Measurements from ENCODE around the gene ADRA2B. TPM values are rescaled to one million over a fixed set of nuclear protein-coding genes. Genes with fewer than 3 reads are reported as not detected.

The ADRA2B gene
- total RNA-seq, 1 experiment from 2014 or later, result not detected

DNA sequence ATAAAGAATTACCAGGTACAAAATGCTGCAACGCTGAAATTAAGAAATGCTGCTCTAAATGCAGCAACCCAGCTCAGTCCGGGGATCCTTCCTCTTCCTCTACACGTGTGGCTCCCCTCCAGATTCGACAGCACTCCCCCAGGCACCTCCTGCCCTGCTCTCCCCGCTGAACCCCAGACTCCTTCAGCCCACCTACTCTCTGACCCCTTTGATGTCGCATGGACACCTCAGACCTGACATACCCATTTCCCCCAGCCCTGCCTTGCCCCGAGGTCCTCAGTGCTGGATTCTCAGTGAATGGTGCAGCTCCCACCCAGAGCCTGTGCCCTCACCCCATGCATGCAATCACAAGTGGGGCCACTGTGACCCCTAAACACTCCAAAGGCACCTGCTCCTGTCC is 4.6 kb upstream of the ADRA2B start:
- Mint-ChIP-seq H3K27ac (ENCODE audit: unreplicated experiment) (no peak overlapping the region), H3K27me3 (ENCODE audit: unreplicated experiment) (peaks cover 80% of the 10 kb centered on the region), H3K4me1 (ENCODE audit: low read depth, unreplicated experiment) (no peaks in the 10 kb centered on the region), H3K36me3 (ENCODE audit: insufficient read depth, unreplicated experiment) (peaks cover 7% of the 10 kb centered on the region), H3K4me3 (ENCODE audit: low read depth, unreplicated experiment) (no peak overlapping the region), H3K9me3 (ENCODE audit: low read depth, unreplicated experiment) (no peaks in the 10 kb centered on the region)
- intact Hi-C loops (cut with micrococcal nuclease; ENCODE audit: unreplicated experiment), result no loop called here
- CTCF ChIA-PET, result no interaction called here
- no peak for DNase-seq
- BruUV-seq (replicated peaks), result no TSS peak
- TF ChIP-seq, protein P1, sequence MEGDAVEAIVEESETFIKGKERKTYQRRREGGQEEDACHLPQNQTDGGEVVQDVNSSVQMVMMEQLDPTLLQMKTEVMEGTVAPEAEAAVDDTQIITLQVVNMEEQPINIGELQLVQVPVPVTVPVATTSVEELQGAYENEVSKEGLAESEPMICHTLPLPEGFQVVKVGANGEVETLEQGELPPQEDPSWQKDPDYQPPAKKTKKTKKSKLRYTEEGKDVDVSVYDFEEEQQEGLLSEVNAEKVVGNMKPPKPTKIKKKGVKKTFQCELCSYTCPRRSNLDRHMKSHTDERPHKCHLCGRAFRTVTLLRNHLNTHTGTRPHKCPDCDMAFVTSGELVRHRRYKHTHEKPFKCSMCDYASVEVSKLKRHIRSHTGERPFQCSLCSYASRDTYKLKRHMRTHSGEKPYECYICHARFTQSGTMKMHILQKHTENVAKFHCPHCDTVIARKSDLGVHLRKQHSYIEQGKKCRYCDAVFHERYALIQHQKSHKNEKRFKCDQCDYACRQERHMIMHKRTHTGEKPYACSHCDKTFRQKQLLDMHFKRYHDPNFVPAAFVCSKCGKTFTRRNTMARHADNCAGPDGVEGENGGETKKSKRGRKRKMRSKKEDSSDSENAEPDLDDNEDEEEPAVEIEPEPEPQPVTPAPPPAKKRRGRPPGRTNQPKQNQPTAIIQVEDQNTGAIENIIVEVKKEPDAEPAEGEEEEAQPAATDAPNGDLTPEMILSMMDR (IDR thresholded peaks at IDR 0.05; ENCODE audit: unreplicated experiment), result no peak

DNA sequence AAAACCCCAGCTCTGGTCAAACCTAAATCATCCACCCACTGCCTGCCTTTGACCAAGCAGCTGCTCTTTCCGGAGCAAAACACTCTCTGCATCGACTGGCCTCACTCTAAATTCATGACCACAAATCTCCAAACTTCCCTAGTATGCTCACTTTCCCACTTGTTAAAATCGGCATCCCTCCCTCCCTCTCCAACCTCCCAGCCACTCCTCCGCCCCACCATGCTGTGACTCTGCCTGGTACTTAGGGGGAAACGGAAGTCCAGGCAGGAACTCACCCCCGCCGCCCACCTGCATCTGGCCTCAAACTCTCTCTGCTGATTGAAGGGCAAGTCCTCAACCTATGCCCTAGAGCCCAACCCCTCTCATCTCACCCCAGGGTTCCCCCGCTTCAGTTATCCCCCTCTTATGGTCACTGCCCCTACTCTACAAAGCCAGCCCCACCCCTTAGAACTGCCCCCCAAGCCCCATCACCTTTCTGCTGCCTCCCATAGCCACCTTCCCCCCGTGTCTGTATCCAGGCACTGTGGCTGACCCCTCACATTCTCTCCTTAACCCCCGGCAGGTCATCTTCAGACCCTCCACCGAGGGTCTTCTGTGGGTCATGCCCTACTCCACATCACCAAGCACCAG is 3.8 kb upstream of the ADRA2B start:
- H3K4me3 Mint-ChIP-seq (ENCODE audit: low read depth, unreplicated experiment), result no peak overlapping the region
- CTCF ChIA-PET, result no interaction called here
- no TSS peak for BruUV-seq (replicated peaks)
- intact Hi-C loops (cut with micrococcal nuclease; ENCODE audit: unreplicated experiment), result no loop called here
- H3K27me3 Mint-ChIP-seq (ENCODE audit: unreplicated experiment), result peaks cover 80% of the 10 kb centered on the region
- no peak overlapping the region for H3K27ac Mint-ChIP-seq (ENCODE audit: unreplicated experiment)
- H3K4me1 Mint-ChIP-seq (ENCODE audit: low read depth, unreplicated experiment), result no peaks in the 10 kb centered on the region
- peaks cover 14% of the 10 kb centered on the region for H3K36me3 Mint-ChIP-seq (ENCODE audit: insufficient read depth, unreplicated experiment)
- TF ChIP-seq, protein P1 (IDR thresholded peaks at IDR 0.05; ENCODE audit: unreplicated experiment), result no peak
- no peaks in the 10 kb centered on the region for H3K9me3 Mint-ChIP-seq (ENCODE audit: low read depth, unreplicated experiment)
- DNase-seq, result no peak

DNA sequence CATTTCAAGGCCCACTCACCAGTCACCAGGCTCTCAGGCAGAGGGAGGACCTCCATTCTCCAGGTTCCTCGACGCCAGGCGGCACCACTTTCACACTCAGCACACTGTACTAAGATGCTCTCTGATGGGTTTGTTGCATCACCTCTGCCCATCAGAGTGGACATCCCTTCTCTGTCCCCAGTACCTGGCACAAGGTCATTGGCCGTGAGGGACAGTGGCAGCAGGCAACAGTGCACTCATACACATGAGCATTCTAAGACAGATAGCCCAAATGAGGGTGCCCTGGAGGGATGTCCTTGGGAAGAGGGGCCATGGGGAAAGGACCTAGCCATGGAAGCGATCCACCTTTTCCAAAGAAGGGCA is 3.0 kb upstream of the ADRA2B start:
- Mint-ChIP-seq H3K27ac (ENCODE audit: unreplicated experiment) (no peak overlapping the region), H3K36me3 (ENCODE audit: insufficient read depth, unreplicated experiment) (peaks cover 16% of the 10 kb centered on the region), H3K4me3 (ENCODE audit: low read depth, unreplicated experiment) (no peak overlapping the region), H3K4me1 (ENCODE audit: low read depth, unreplicated experiment) (no peaks in the 10 kb centered on the region), H3K9me3 (ENCODE audit: low read depth, unreplicated experiment) (no peaks in the 10 kb centered on the region), H3K27me3 (ENCODE audit: unreplicated experiment) (peaks cover 80% of the 10 kb centered on the region)
- intact Hi-C loops (cut with micrococcal nuclease; ENCODE audit: unreplicated experiment), result no loop called here
- DNase-seq, result no peak
- CTCF ChIA-PET, result no interaction called here
- TF ChIP-seq, protein P1 (IDR thresholded peaks at IDR 0.05; ENCODE audit: unreplicated experiment), result no peak
- BruUV-seq (replicated peaks), result no TSS peak

DNA sequence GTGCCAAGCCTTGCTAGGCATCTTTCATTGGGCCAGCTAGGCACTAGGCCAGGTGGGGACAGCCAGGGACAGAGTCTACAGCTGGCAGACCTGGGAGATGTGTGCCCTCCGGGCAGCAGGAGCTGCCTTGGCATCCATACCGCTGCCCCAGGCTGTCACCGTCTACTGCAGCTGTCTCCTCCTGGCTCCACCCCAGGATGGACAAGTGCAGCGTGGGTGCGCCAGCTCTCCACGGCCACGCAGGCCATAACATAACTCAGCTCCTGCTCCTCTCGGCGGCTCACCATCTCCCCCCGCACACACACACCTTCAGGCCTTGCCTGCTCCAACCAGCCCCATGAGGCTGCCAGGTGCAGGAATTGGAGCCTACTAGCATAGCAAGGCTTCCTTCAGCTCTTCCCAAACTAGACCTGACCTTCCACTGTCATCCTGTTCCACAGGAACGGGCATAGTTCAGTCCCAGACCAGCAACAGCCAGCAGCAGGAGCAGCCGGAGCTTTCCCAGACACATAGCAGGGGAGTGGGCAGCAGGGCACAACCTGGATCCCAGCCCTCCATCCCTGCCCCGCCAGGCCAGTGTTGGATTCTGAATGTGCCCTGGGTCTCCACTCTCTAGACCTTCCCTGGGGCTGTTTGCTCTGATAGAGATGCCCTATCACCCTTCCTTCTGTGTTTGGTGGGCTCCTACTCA is 2.5 kb upstream of the ADRA2B start:
- Mint-ChIP-seq H3K27ac (ENCODE audit: unreplicated experiment) (no peak overlapping the region), H3K36me3 (ENCODE audit: insufficient read depth, unreplicated experiment) (peaks cover 16% of the 10 kb centered on the region), H3K4me3 (ENCODE audit: low read depth, unreplicated experiment) (no peak overlapping the region), H3K4me1 (ENCODE audit: low read depth, unreplicated experiment) (no peaks in the 10 kb centered on the region), H3K27me3 (ENCODE audit: unreplicated experiment) (peaks cover 81% of the 10 kb centered on the region), H3K9me3 (ENCODE audit: low read depth, unreplicated experiment) (no peaks in the 10 kb centered on the region)
- BruUV-seq (replicated peaks), result no TSS peak
- intact Hi-C loops (cut with micrococcal nuclease; ENCODE audit: unreplicated experiment), result no loop called here
- TF ChIP-seq, protein P1 (IDR thresholded peaks at IDR 0.05; ENCODE audit: unreplicated experiment), result no peak
- no peak for DNase-seq
- CTCF ChIA-PET, result interaction anchor here (2.2 kb wide), 1 partner anchor 126 kb away, joined by 11 read pairs; no protein-coding TSS in a partner anchor

Data from Calu3 (cell line).